ENCODE data around the gene TPRG1.

DNA sequence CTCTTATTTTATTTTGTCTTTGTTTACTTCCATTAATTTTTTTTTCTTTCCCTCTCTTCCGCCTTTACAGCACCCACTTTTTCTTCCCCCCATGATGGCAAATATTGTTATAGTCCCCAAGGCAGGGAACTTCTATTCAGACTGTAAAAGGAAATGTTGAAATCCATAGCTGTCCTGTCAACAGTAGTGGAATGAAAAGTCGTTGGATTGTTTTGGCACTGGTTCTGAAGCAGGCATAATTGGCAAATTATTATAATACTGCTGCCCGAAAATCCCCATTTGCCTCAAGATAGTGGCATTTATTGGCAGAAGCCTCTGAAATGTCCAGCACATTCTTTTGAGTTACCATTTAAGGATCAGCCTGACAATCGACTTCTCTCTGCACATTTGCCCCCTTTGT is 150.6 kb downstream of the TPRG1 start:
- TF ChIP-seq, protein P1, sequence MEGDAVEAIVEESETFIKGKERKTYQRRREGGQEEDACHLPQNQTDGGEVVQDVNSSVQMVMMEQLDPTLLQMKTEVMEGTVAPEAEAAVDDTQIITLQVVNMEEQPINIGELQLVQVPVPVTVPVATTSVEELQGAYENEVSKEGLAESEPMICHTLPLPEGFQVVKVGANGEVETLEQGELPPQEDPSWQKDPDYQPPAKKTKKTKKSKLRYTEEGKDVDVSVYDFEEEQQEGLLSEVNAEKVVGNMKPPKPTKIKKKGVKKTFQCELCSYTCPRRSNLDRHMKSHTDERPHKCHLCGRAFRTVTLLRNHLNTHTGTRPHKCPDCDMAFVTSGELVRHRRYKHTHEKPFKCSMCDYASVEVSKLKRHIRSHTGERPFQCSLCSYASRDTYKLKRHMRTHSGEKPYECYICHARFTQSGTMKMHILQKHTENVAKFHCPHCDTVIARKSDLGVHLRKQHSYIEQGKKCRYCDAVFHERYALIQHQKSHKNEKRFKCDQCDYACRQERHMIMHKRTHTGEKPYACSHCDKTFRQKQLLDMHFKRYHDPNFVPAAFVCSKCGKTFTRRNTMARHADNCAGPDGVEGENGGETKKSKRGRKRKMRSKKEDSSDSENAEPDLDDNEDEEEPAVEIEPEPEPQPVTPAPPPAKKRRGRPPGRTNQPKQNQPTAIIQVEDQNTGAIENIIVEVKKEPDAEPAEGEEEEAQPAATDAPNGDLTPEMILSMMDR (IDR thresholded peaks at IDR 0.05; ENCODE audit: low read depth, low read length, poor library complexity, severe bottlenecking): no peak
- no peak for TF ChIP-seq EZH2phosphoT487 (IDR thresholded peaks at IDR 0.05; ENCODE audit: borderline replicate concordance, low read length)

Measured in DOHH2 (cell line).